HEK293 (cell line): ENCODE data around the gene IGSF1.

Experiments used
- SCRT1 ChIP-seq: fragments of 450-650 bp; formaldehyde crosslinking; IDR thresholded peaks from 2 replicates; pipeline ENCODE4 v1.5.1; 2016; ENCODE audit warnings: missing biosample characterization, missing genetic modification characterization, borderline replicate concordance
- YY2 ChIP-seq: fragments of 450-650 bp; formaldehyde crosslinking; IDR thresholded peaks from 2 replicates; pipeline ENCODE4 v1.5.1; 2016; ENCODE audit warnings: missing biosample characterization, missing genetic modification characterization
- ZNF350 ChIP-seq: fragments of 450-650 bp; formaldehyde crosslinking; IDR thresholded peaks from 2 replicates; pipeline ENCODE4 v1.5.0; 2017; ENCODE audit warnings: missing biosample characterization, mild to moderate bottlenecking, missing genetic modification characterization
- TF ChIP-seq, protein P1 (sequence below): fragments of 450-650 bp; formaldehyde crosslinking; IDR thresholded peaks from 2 replicates; pipeline ENCODE4 v1.5.1; 2016; ENCODE audit warnings: missing biosample characterization, missing genetic modification characterization

DNA sequence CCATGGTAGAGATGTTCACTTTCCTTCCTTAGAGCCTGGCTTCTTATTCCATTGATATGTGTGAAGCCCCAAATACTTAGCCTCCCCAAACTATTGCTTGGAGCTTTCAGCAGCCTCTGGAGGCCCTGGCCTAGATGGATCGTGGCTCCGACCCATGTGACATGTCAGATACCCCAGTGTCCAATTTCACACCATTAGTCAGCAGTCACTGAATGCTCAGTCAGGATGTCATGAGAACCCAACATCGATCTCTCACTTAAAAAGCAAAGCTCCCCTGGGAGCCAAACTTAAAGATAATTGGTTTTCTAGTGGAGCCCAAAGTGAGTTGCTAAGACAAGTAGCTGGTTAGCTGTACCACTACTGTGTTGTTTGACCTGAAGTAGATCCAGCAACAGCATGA lies 41.6 kb upstream of the IGSF1 start:
- TF ChIP-seq YY2 (tag by site-specific recombination) (no peak), SCRT1 (tag by site-specific recombination) (no peak), ZNF350 (tag by site-specific recombination) (no peak)
- TF ChIP-seq, protein P1, sequence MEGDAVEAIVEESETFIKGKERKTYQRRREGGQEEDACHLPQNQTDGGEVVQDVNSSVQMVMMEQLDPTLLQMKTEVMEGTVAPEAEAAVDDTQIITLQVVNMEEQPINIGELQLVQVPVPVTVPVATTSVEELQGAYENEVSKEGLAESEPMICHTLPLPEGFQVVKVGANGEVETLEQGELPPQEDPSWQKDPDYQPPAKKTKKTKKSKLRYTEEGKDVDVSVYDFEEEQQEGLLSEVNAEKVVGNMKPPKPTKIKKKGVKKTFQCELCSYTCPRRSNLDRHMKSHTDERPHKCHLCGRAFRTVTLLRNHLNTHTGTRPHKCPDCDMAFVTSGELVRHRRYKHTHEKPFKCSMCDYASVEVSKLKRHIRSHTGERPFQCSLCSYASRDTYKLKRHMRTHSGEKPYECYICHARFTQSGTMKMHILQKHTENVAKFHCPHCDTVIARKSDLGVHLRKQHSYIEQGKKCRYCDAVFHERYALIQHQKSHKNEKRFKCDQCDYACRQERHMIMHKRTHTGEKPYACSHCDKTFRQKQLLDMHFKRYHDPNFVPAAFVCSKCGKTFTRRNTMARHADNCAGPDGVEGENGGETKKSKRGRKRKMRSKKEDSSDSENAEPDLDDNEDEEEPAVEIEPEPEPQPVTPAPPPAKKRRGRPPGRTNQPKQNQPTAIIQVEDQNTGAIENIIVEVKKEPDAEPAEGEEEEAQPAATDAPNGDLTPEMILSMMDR (tag by site-specific recombination) = no peak
